GM18499 (cell line): ENCODE data around the gene ASCL5.

Experiments
- ATAC-seq: cut with Tn5 transposase; IDR thresholded peaks from one replicate; pipeline ENCODE4 v1.9.1; 2021; ENCODE audit warnings: moderate number of reproducible peaks; ENCODE audit not compliant: insufficient read depth, unreplicated experiment

Gene ASCL5

DNA sequence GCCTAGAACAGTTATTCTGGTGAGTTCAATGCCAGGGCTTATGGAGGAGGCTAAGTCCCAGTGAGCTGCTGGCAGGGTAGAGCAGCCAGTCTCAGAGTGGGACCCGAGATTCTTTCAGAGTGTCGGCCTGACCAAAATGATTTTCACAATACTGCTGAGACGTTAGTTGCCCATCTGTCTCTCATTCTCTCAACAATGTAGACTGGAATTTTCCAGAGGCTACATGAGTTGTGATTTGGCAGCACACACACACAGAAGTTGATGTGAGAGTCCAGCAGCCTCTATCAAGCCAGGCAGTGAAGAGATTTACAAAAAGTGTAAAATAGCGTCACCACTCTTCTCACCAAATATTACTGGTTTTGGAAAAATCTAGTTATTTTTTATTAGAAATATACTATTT is 36.4 kb downstream of the ASCL5 start:
- ATAC-seq: no peak

- no peak for ATAC-seq
Observed at GRCh38 chr1:201089596-201089995, 37.4 kb downstream of the ASCL5 start.

DNA sequence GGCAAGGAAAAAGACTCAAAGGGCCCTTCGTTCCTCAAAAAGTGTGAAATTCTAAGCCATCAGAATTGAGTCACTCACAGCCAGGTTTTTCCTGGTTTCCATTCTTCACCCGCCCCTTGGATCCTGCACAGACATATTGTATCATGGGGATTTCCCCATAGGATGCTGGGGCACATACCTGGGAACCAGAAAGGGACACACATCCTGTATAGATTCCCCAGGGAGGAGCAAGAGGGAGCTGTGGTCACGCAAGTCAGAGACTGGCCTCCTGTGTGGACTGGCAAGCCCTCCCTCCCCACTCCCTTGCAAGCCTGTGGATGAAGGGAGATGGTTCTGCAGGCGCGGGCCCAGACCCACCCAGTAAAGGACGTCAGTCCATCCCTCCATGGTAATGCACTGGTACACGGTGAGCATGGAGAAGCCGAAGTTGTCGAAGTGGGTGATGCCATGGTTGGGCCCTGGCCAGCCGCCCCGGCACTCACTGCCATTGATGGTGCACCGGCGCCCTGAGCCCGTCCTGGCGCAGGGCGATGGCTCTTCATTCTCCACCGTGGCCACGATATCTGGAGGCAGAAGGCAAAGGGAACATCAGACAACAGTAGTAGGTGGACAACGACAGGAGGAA is 38.0 kb downstream of the ASCL5 start:
- no peak for ATAC-seq

GRCh38 chr1:201088395-201088794 is 38.6 kb downstream of the ASCL5 start:
- ATAC-seq: no peak

GRCh38 chr1:201085902-201086735 is 40.9 kb downstream of the ASCL5 start:
- ATAC-seq: no peak

- ATAC-seq: no peak
Observed at GRCh38 chr1:201084295-201084694, 42.7 kb downstream of the ASCL5 start.

- ATAC-seq: no peak
Observed at GRCh38 chr1:201083741-201084140, 43.2 kb downstream of the ASCL5 start.

GRCh38 chr1:201080135-201080534 is 46.8 kb downstream of the ASCL5 start:
- no peak for ATAC-seq

GRCh38 chr1:201077736-201078135 is 49.2 kb downstream of the ASCL5 start:
- no peak for ATAC-seq

DNA sequence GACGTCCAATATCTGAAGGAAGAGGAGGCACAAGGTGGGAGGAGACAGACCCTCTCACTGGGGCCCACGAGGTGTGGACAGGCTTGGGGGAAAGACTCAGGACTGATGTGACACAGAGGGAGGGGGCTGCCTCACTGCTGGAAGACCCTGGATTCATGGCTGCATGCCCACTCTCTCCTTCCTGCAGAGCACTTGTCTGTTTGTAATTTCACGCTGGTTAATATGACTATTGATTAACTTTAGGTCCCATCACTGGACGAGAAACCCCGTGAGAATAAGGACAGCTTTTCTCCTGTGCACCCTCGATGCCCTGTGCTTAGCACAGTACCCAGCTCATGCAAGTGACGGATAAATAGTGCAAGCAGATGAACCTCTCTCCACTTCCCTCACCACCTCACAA is 49.9 kb downstream of the ASCL5 start:
- ATAC-seq: no peak

DNA sequence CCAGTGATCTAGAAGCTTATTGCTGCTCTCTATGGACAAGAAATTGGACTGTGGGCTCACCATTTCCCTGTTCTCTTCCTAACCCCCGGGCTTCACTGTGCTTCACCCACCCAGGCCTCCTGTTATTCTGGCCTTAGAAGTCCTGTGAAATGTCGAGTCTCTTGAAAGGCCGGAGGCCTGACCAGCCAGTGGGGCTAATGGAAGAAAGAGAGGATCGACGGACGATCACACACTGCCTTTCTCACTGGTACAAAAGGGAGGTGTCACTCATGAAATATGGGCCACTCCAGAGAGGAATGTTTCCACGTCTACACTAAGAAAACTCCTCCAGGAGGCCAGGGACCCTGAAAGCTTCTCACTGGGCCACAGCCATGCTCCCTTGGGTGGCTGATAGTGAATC is 50.9 kb downstream of the ASCL5 start:
- no peak for ATAC-seq

GRCh38 chr1:201074018-201074417 is 53.0 kb downstream of the ASCL5 start:
- no peak for ATAC-seq

GRCh38 chr1:201072922-201073321 is 54.1 kb downstream of the ASCL5 start:
- ATAC-seq: no peak

GRCh38 chr1:201072149-201072548 is 54.8 kb downstream of the ASCL5 start:
- ATAC-seq: no peak

DNA sequence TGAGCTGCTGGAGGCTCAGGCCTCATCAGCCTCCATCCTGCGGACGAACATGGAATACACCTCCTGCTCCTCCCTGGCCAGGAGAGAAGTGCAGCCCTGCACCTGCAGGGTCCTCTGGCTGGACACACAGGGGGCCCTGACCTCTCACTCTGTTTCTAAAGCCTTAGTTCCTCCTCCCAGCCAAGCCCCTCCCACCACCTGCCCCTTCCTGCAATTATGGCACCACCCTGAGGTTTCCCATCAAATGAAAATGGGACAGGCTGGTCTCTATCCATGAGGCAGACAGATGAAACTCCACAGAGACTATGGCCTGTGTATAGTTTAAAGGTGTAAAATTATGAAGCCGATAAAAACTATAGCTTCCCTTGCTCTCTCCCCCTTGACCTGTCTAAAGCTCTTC is 57.3 kb downstream of the ASCL5 start:
- no peak for ATAC-seq

DNA sequence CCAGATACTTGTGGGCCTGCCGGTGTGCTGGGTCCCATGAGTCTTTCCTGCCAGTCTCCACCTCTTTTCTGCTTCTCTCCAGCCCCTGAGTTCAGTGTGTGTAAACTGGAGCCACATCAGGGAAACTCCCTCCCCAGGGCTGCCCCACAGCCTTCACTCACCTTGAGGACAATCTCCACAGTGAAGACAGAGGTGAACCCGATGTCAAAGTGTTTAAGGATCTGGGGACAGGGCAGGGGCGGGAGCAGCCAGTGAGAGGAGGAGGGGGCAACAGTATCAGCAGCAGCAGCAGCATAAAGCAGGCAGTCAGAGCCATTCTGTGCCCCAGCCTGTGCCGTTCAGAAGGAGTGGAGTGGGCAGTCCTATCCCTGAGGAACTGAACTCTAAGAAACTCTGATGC is 58.0 kb downstream of the ASCL5 start:
- no peak for ATAC-seq

DNA sequence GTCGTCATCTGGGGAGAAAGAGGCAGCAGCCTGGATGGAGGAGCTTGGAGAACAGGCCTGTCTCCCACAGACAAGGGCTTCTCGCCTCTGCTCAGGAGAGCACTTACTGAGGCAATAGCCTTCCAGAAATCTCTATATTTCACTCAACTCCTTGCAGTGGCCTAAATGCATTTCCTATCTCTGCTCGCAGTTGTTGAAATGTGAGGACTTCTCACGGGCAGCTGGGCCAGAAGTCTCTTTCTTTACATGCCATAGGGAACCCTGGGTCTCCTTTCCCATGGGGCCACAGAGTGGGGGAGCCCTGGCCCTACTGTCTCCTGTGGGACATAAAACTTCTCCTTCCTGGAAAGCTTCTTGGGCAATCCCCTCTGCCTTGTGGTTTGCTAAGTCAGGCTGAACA is 60.0 kb downstream of the ASCL5 start:
- ATAC-seq: no peak

DNA sequence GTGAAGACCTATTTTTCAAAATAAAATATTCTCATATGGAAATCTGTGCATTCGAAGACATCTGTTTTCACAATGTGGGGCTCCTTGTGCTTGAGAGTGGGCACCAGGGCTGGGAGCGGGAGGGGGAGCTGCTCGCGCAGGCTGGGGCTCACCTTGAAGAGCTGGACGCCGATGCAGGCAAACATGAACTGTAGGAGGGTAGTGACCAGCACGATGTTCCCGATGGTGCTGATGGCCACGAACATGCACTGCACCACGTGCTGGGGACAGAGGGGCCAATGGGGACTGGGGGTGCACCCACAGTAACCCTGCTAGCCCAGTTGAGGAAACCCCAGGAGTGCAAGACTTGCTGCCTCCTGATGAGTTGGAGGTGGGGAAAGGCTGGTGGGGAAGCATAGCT is 61.3 kb downstream of the ASCL5 start:
- no peak for ATAC-seq

DNA sequence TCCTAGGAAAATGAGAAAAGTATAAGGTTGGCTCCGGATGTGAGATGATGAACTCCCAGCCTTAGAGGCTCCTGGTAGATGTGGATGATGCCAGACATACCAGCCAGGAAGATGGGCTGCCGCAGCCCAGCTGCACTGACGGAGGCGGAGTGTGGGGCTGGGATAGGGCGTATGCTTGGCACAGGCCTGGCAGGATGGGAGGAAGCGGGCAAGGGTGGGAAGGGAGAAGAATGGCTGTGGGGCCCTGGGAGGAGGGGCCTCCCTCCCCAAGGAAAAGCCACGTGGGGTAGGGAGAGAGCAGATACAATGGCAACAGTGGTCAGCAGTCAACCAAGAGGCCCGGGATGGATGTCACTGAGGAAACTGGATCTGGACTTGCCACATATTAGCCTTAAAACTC is 62.2 kb downstream of the ASCL5 start:
- no peak for ATAC-seq
